Breast epithelium (tissue), 3 donors: ENCODE data around the gene CD44.

Source experiments
- POLR2A ChIP-seq: fragments of 450-650 bp; IDR thresholded peaks from one replicate; pipeline ENCODE4 v1.6.1; 2016; ENCODE audit warnings: antibody characterized with exemption, mild to moderate bottlenecking, moderate library complexity
- TF ChIP-seq, protein P1 (sequence below), 3 donors: fragments of 450-650 bp; IDR thresholded peaks; one replicate each; pipeline ENCODE4 v1.5.1; 2016 to 2017; ENCODE audit warnings: antibody characterized with exemption in 3 of 3, mild to moderate bottlenecking in 3 of 3, moderate library complexity in 3 of 3

DNA sequence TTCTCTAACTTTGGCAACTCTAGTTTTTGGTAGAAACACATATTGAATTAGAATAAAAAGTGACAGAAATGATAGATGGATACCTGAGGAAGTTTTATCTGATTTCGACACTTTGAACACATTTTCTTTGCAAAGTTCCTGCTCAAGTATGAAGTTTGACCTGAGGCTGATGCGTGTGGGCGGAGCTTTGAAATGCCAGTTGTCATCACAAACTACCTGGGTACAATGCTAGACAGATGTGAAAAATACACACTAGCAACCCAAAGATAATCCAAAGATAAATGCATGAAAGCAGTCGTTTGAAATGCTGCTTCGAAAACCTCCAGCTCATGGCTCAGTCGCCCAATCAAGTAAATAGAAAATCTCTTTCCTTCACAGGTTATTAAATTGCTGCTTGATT is 54.8 kb downstream of the CD44 start:
- TF ChIP-seq, protein P1, sequence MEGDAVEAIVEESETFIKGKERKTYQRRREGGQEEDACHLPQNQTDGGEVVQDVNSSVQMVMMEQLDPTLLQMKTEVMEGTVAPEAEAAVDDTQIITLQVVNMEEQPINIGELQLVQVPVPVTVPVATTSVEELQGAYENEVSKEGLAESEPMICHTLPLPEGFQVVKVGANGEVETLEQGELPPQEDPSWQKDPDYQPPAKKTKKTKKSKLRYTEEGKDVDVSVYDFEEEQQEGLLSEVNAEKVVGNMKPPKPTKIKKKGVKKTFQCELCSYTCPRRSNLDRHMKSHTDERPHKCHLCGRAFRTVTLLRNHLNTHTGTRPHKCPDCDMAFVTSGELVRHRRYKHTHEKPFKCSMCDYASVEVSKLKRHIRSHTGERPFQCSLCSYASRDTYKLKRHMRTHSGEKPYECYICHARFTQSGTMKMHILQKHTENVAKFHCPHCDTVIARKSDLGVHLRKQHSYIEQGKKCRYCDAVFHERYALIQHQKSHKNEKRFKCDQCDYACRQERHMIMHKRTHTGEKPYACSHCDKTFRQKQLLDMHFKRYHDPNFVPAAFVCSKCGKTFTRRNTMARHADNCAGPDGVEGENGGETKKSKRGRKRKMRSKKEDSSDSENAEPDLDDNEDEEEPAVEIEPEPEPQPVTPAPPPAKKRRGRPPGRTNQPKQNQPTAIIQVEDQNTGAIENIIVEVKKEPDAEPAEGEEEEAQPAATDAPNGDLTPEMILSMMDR (IDR thresholded peaks at IDR 0.05): no peak
- TF ChIP-seq POLR2A: no peak
